HepG2 (cell line): ENCODE measurements around the gene ALDOA. TPM values are rescaled to one million over a fixed set of nuclear protein-coding genes. Genes with fewer than 3 reads are reported as not detected.

Experiments used
- ADNP ChIP-seq: sonication (generic); formaldehyde crosslinking; IDR thresholded peaks from 2 replicates; pipeline ENCODE4 v1.4.0; 2020; ENCODE audit warnings: missing genetic modification reagents
- CREB1 ChIP-seq, 2 experiments: fragments of 450-650 bp in 1 of 2; IDR thresholded peaks; 2 replicates each; pipeline ENCODE4 v1.6.1; 2016 to 2017; ENCODE audit warnings: control low read depth in 1 of 2, mild to moderate bottlenecking in 1 of 2, missing compliant biosample characterization in 1 of 2, missing genetic modification characterization in 1 of 2
- GATA4 ChIP-seq: sonication (generic); IDR thresholded peaks from 2 replicates; pipeline ENCODE4 v1.6.1; 2016; ENCODE audit warnings: antibody characterized with exemption, low read depth, borderline replicate concordance
- GZF1 ChIP-seq: sonication (generic); formaldehyde crosslinking; IDR thresholded peaks from 2 replicates; pipeline ENCODE4 v1.5.1; 2020; ENCODE audit warnings: mild to moderate bottlenecking, missing genetic modification reagents
- MLX ChIP-seq: IDR thresholded peaks from 2 replicates; pipeline ENCODE4 v1.6.1; 2016
- MZF1 ChIP-seq: sonication (generic); formaldehyde crosslinking; IDR thresholded peaks from 2 replicates; pipeline ENCODE4 v1.8.1; 2023; ENCODE audit warnings: mild to moderate bottlenecking, missing genetic modification reagents, borderline replicate concordance
- PCBP1 ChIP-seq: fragments of 200-400 bp; formaldehyde crosslinking; IDR thresholded peaks from 2 replicates; pipeline ENCODE4 v1.6.1; 2017; ENCODE audit warnings: mild to moderate bottlenecking, low read depth, low read length, borderline replicate concordance
- POLR2A ChIP-seq, 2 experiments: IDR thresholded peaks; 2 replicates each; pipeline ENCODE4 v1.6.1; 2011; ENCODE audit warnings: low read depth in 2 of 2, low read length in 2 of 2, mild to moderate bottlenecking in 1 of 2, moderate library complexity in 1 of 2; ENCODE audit not compliant: insufficient read depth in 1 of 2
- TAF15 ChIP-seq: fragments of 200-400 bp; formaldehyde crosslinking; IDR thresholded peaks from one replicate; pipeline ENCODE4 v1.6.1; 2018; ENCODE audit warnings: mild to moderate bottlenecking, low read depth, low read length; ENCODE audit not compliant: poor library complexity, severe bottlenecking
- THYN1 ChIP-seq: sonication (generic); formaldehyde crosslinking; IDR thresholded peaks from 2 replicates; pipeline ENCODE4 v1.8.1; 2023; ENCODE audit warnings: low read depth, mild to moderate bottlenecking, moderate library complexity, missing genetic modification reagents, borderline replicate concordance
- TOE1 ChIP-seq: sonication (generic); formaldehyde crosslinking; IDR thresholded peaks from 2 replicates; pipeline ENCODE4 v1.4.0; 2020; ENCODE audit warnings: mild to moderate bottlenecking, missing genetic modification reagents
- ZBTB39 ChIP-seq: sonication (generic); formaldehyde crosslinking; IDR thresholded peaks from 2 replicates; pipeline ENCODE4 v1.5.0; 2020; ENCODE audit warnings: missing genetic modification reagents
- ZFP41 ChIP-seq: sonication (generic); formaldehyde crosslinking; IDR thresholded peaks from 2 replicates; pipeline ENCODE4 v1.4.0; 2020; ENCODE audit warnings: mild to moderate bottlenecking, missing genetic modification reagents, borderline replicate concordance
- ZNF441 ChIP-seq: sonication (generic); formaldehyde crosslinking; IDR thresholded peaks from 2 replicates; pipeline ENCODE4 v1.7.0; 2021; ENCODE audit warnings: missing genetic modification reagents, borderline replicate concordance
- ZNF496 ChIP-seq: sonication (generic); formaldehyde crosslinking; IDR thresholded peaks from 2 replicates; pipeline ENCODE4 v1.8.1; 2023; ENCODE audit warnings: mild to moderate bottlenecking, moderate library complexity, missing genetic modification reagents; ENCODE audit not compliant: insufficient replicate concordance
- ZNF572 ChIP-seq: sonication (generic); formaldehyde crosslinking; IDR thresholded peaks from 2 replicates; pipeline ENCODE4 v1.5.1; 2020; ENCODE audit warnings: mild to moderate bottlenecking, missing genetic modification reagents
- ZNF646 ChIP-seq: sonication (generic); formaldehyde crosslinking; IDR thresholded peaks from 2 replicates; pipeline ENCODE4 v1.9.0; 2021; ENCODE audit warnings: mild to moderate bottlenecking, missing genetic modification reagents
- ZNF747 ChIP-seq: sonication (generic); formaldehyde crosslinking; IDR thresholded peaks from 2 replicates; pipeline ENCODE4 v1.8.1; 2023; ENCODE audit warnings: missing genetic modification reagents, mild to moderate bottlenecking, borderline replicate concordance
- ZNF761 ChIP-seq: sonication (generic); formaldehyde crosslinking; conservative IDR thresholded peaks from 2 replicates; pipeline ENCODE4 v1.4.0; 2020; ENCODE audit warnings: mild to moderate bottlenecking, missing genetic modification reagents
- ZNF839 ChIP-seq: sonication (generic); formaldehyde crosslinking; IDR thresholded peaks from 2 replicates; pipeline ENCODE4 v1.4.0; 2020; ENCODE audit warnings: missing genetic modification reagents, mild to moderate bottlenecking, borderline replicate concordance
- ZSCAN20 ChIP-seq: sonication (generic); formaldehyde crosslinking; IDR thresholded peaks from 2 replicates; pipeline ENCODE4 v1.4.0; 2020; ENCODE audit warnings: missing genetic modification reagents, mild to moderate bottlenecking, borderline replicate concordance
- polyA plus RNA-seq, 8 experiments: library from polyadenylated mRNA; depleted of rRNA in 3 of 8; stranded (reverse) in 7 of 8; unstranded in 1 of 8; fragments of >200 nt; fragmentation: Illumina TruSeq in 4 of 8; extraction: Trizol in 4 of 8; gene quantifications; 2 replicates each; pipeline versions ENCODE4 v1.2.1 to v1.2.3, GENCODE V29; 2011 to 2016; ENCODE audit warnings: low read depth in 4 of 8, missing spikeins in 1 of 8, mixed read lengths in 1 of 8; ENCODE audit not compliant: insufficient read depth in 1 of 8
- total RNA-seq, 5 experiments: library from RNA; depleted of rRNA; stranded (reverse); fragments of >200 nt; fragmentation: Illumina TruSeq; extraction: Trizol; gene quantifications; 2 replicates each; pipeline ENCODE4 v1.2.3, GENCODE V29; 2016; ENCODE audit warnings: low read depth in 1 of 5

The ALDOA gene
- total and polyA plus RNA-seq, 2 of the 13 experiments (the other 11 are each of a cell fraction or from before 2014, with no cell fraction given): 925 to 1,884 TPM

- TF ChIP-seq ZNF646 (CRISPR knock-in tag) (no peak), MZF1 (CRISPR knock-in tag) (no peak), ZNF572 (CRISPR knock-in tag) (no peak), POLR2A (IDR thresholded peaks at IDR 0.05; ENCODE audit: insufficient read depth in 1 of 2, low read depth in 2 of 2, low read length in 2 of 2) (no peak), MLX (CRISPR knock-in tag) (0 out of 2 replicates have a peak, but pooled peaks have one; percentile 13), ZFP41 (CRISPR knock-in tag) (peak; percentile 20; the same call in 1 of the 2 replicates), ZSCAN20 (no peak), ZNF747 (CRISPR knock-in tag) (peak; percentile 10; the same call in 1 of the 2 replicates), ZNF839 (CRISPR knock-in tag) (0 out of 2 replicates have a peak, but pooled peaks have one; percentile 66), ZNF761 (no peak), TAF15 (no peak), ZNF441 (no peak), PCBP1 (0 out of 2 replicates have a peak, but pooled peaks have one; percentile 22), GZF1 (no peak), CREB1 (IDR thresholded peaks at IDR 0.05) (no peak), CREB1 (CRISPR knock-in tag; IDR thresholded peaks at IDR 0.05) (no peak), GATA4 (no peak), ZBTB39 (CRISPR knock-in tag) (0 out of 2 replicates have a peak, but pooled peaks have one; percentile 54), TOE1 (CRISPR knock-in tag) (peak; percentile 21; the same call in 1 of the 2 replicates), ADNP (CRISPR knock-in tag) (0 out of 2 replicates have a peak, but pooled peaks have one; percentile 11), ZNF496 (CRISPR knock-in tag) (no peak), THYN1 (no peak)
These were observed 2.2 kb upstream of the ALDOA start (continued) for GRCh38 chr16:30063278-30063892.
